MM.1S (cell line): ENCODE data around the gene NFATC1.

ENCODE experiments used
- DNase-seq: peaks from one replicate; pipeline ENCODE4 v3.0.0-alpha.2; 2015
- H2AFZ ChIP-seq: fragments of 300-600 bp; sonication (generic); 2 replicates; pipeline ENCODE4 v1.6.0; 2016; ENCODE audit warnings: antibody characterized with exemption, low read length
- H3F3A ChIP-seq: fragments of 300-600 bp; sonication (generic); 2 replicates; pipeline ENCODE4 v1.6.1; 2016; ENCODE audit warnings: mild to moderate bottlenecking, antibody characterized with exemption, low read length, moderate library complexity, mixed read lengths; ENCODE audit not compliant: insufficient read depth
- H3K27ac ChIP-seq: fragments of 300-600 bp; sonication (generic); 2 replicates; pipeline ENCODE4 v1.5.1; 2016; ENCODE audit warnings: mild to moderate bottlenecking, low read length
- H3K27me3 ChIP-seq: fragments of 300-600 bp; sonication (generic); replicated peaks from 2 replicates; pipeline ENCODE4 v1.6.0; 2016; ENCODE audit warnings: low read length; ENCODE audit not compliant: insufficient read depth
- H3K36me3 ChIP-seq: fragments of 300-600 bp; sonication (generic); replicated peaks from 2 replicates; pipeline ENCODE4 v1.6.1; 2016; ENCODE audit warnings: mild to moderate bottlenecking, low read length, mixed read lengths; ENCODE audit not compliant: insufficient read depth
- H3K4me1 ChIP-seq: fragments of 300-600 bp; sonication (generic); 2 replicates; pipeline ENCODE4 v1.6.1; 2016; ENCODE audit warnings: low read length, mixed read lengths
- H3K4me2 ChIP-seq: fragments of 300-600 bp; sonication (generic); 2 replicates; pipeline ENCODE4 v1.6.0; 2016; ENCODE audit warnings: low read depth, low read length
- H3K4me3 ChIP-seq: fragments of 300-600 bp; sonication (generic); 2 replicates; pipeline ENCODE4 v1.5.1; 2016; ENCODE audit warnings: low read length, mixed read lengths
- H3K79me2 ChIP-seq: fragments of 300-600 bp; sonication (generic); 2 replicates; pipeline ENCODE4 v1.6.1; 2016; ENCODE audit warnings: mixed run types, low read length, mixed read lengths
- H3K9ac ChIP-seq: fragments of 300-600 bp; sonication (generic); 2 replicates; pipeline ENCODE4 v1.6.1; 2016; ENCODE audit warnings: low read length, mixed read lengths
- H3K9me2 ChIP-seq: fragments of 300-600 bp; sonication (generic); replicated peaks from 2 replicates; pipeline ENCODE4 v1.6.1; 2016; ENCODE audit warnings: mild to moderate bottlenecking, low read length, mixed read lengths; ENCODE audit not compliant: insufficient read depth
- H3K9me3 ChIP-seq: fragments of 300-600 bp; sonication (generic); replicated peaks from 2 replicates; pipeline ENCODE4 v1.6.1; 2016; ENCODE audit warnings: mild to moderate bottlenecking, low read length, mixed read lengths; ENCODE audit not compliant: insufficient read depth
- H4K20me1 ChIP-seq: fragments of 300-600 bp; sonication (generic); 2 replicates; pipeline ENCODE4 v1.6.1; 2016; ENCODE audit warnings: mild to moderate bottlenecking, low read length, moderate library complexity, mixed read lengths; ENCODE audit not compliant: insufficient read depth
- EZH2 ChIP-seq: fragments of 300-600 bp; sonication (generic); optimal IDR thresholded peaks from 2 replicates; pipeline ENCODE3; 2017; ENCODE audit warnings: low read depth, mild to moderate bottlenecking, antibody characterized with exemption, low read length, mixed read lengths
- EZH2phosphoT487 ChIP-seq: fragments of 300-600 bp; sonication (generic); IDR thresholded peaks from 2 replicates; pipeline ENCODE4 v1.6.1; 2018; ENCODE audit warnings: antibody characterized with exemption, low read length
- TF ChIP-seq, protein P1 (sequence below): fragments of 300-600 bp; sonication (generic); IDR thresholded peaks from 2 replicates; pipeline ENCODE4 v1.5.1; 2016; ENCODE audit warnings: antibody characterized with exemption, low read length, mixed read lengths

The NFATC1 gene

DNA sequence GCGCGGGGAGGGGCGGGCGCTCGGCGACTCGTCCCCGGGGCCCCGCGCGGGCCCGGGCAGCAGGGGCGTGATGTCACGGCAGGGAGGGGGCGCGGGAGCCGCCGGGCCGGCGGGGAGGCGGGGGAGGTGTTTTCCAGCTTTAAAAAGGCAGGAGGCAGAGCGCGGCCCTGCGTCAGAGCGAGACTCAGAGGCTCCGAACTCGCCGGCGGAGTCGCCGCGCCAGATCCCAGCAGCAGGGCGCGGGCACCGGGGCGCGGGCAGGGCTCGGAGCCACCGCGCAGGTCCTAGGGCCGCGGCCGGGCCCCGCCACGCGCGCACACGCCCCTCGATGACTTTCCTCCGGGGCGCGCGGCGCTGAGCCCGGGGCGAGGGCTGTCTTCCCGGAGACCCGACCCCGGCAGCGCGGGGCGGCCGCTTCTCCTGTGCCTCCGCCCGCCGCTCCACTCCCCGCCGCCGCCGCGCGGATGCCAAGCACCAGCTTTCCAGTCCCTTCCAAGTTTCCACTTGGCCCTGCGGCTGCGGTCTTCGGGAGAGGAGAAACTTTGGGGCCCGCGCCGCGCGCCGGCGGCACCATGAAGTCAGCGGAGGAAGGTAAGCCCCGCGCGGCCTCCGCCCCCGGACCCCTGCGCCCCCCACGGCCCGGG, at the start of gene NFATC1:
Gene NFATC1, plus strand, starts transcription at position 170 of the 644 bp plus-strand sequence. Its CDS starts 295 bp downstream, at position 465.
- Histone ChIP-seq H3K9me3 (no peaks in the 10 kb centered on the region), H4K20me1 (no peaks in the 10 kb centered on the region), H3K27ac (no peak within 1 kb of the TSS; the same call in 1 of the 2 replicates), H3K79me2 (no peaks in the 10 kb centered on the region), H3K27me3 (peaks cover 4% of the 10 kb centered on the region; the same call in 1 of the 2 replicates), H3K9me2 (no peaks in the 10 kb centered on the region), H3K4me1 (no peaks in the 10 kb centered on the region), H3F3A (no peaks in the 10 kb centered on the region), H3K4me3 (peak within 1 kb of the TSS; percentile 31; the same call in 1 of the 2 replicates), H3K36me3 (no peaks in the 10 kb centered on the region), H3K9ac (no peak within 1 kb of the TSS), H2AFZ (peak within 1 kb of the TSS; percentile 53; the same call in 1 of the 2 replicates), H3K4me2 (peak within 1 kb of the TSS; percentile 69; the same call in 1 of the 2 replicates)
- TF ChIP-seq EZH2phosphoT487 (no peak), EZH2 (no peak)
- TF ChIP-seq, protein P1, sequence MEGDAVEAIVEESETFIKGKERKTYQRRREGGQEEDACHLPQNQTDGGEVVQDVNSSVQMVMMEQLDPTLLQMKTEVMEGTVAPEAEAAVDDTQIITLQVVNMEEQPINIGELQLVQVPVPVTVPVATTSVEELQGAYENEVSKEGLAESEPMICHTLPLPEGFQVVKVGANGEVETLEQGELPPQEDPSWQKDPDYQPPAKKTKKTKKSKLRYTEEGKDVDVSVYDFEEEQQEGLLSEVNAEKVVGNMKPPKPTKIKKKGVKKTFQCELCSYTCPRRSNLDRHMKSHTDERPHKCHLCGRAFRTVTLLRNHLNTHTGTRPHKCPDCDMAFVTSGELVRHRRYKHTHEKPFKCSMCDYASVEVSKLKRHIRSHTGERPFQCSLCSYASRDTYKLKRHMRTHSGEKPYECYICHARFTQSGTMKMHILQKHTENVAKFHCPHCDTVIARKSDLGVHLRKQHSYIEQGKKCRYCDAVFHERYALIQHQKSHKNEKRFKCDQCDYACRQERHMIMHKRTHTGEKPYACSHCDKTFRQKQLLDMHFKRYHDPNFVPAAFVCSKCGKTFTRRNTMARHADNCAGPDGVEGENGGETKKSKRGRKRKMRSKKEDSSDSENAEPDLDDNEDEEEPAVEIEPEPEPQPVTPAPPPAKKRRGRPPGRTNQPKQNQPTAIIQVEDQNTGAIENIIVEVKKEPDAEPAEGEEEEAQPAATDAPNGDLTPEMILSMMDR: no peak
- DNase-seq: no peak

DNA sequence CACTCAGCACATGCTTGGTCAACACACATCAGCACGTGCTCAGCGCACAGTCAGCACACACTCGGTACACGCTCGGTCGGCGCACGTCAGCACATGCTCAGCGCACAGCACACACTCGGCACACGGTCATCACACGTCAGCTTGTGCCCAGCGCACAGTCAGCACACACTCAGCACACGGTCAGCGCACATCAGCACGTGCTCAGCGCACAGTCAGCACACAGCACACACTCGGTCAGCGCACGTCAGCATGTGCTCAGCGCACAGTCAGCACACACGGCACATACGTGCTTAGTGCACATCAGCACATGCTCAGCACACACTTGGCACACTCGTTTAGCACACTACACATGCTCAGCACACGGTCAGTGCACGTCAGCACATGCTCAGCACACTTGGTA, 49.7 kb upstream of the NFATC1 start:
- no peak overlapping the region for H3K4me2 ChIP-seq

DNA sequence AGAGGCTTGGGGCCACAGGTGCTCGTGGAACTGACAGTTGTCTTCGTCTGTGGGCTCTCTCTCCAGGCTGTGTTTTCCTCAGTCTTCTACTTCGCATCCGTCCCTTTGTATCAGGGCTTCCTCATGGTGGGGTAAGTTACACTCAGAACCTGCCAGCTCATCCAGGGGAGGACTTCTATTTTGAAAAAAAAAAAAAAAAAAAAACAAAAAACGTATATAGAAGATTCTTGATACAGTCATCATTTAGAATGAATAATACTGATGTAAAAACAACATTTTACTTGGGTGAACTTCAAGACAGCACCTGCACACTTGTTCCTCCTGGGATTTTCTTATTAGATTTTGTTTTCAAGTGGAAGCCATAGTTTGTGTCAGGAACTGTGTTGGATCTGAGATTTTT, 47.7 kb upstream of the NFATC1 start:
- H3K9me2 ChIP-seq: no peaks in the 10 kb centered on the region
- H3K4me3 ChIP-seq: no peak overlapping the region
- no peaks in the 10 kb centered on the region for H3K9me3 ChIP-seq
- H3F3A ChIP-seq: no peaks in the 10 kb centered on the region
- no peak for TF ChIP-seq EZH2
- TF ChIP-seq EZH2phosphoT487: no peak
- no peak for DNase-seq
- no peak overlapping the region for H3K9ac ChIP-seq
- no peak overlapping the region for H2AFZ ChIP-seq
- no peak overlapping the region for H3K4me2 ChIP-seq
- no peaks in the 10 kb centered on the region for H4K20me1 ChIP-seq
- H3K4me1 ChIP-seq: no peaks in the 10 kb centered on the region
- H3K36me3 ChIP-seq: peaks cover 9% of the 10 kb centered on the region; the same call in 1 of the 2 replicates
- H3K27ac ChIP-seq: no peak overlapping the region
- H3K79me2 ChIP-seq: no peaks in the 10 kb centered on the region
- H3K27me3 ChIP-seq: no peaks in the 10 kb centered on the region

More for the DNA sequence above, 49.7 kb upstream of the NFATC1 start:
- no peak overlapping the region for H3K9ac ChIP-seq
- H2AFZ ChIP-seq: no peak overlapping the region
- H4K20me1 ChIP-seq: no peaks in the 10 kb centered on the region
- DNase-seq: no peak
- no peaks in the 10 kb centered on the region for H3K27me3 ChIP-seq
- H3F3A ChIP-seq: no peaks in the 10 kb centered on the region
- no peak overlapping the region for H3K4me3 ChIP-seq
- H3K36me3 ChIP-seq: peaks cover 9% of the 10 kb centered on the region; the same call in 1 of the 2 replicates
- no peaks in the 10 kb centered on the region for H3K79me2 ChIP-seq
- no peaks in the 10 kb centered on the region for H3K4me1 ChIP-seq
- H3K9me3 ChIP-seq: no peaks in the 10 kb centered on the region
- no peak overlapping the region for H3K27ac ChIP-seq
- no peaks in the 10 kb centered on the region for H3K9me2 ChIP-seq
- TF ChIP-seq, protein P1: no peak
- TF ChIP-seq EZH2phosphoT487: no peak
- TF ChIP-seq EZH2: no peak

DNA sequence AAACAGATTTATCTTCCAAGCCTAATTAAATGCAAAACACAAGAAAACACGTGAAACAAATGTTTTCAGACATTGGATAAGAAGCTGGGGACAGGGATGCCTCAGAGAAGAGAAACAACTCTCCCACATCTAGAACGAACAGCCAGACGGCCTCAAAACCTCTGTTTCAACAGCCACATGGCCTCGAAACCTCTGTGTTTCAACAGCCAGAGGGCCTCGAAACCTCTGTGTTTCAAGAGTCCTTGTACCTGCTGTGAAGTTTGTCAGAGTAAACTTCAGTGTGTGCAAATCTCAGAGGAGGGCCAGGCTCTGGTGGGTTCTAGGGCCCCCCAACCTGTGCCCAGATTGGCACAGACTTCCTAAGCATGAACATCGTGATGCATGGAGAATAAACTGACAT, 43.3 kb upstream of the NFATC1 start:
- Histone ChIP-seq H3K4me1 (no peaks in the 10 kb centered on the region), H2AFZ (no peak overlapping the region), H3K27me3 (no peaks in the 10 kb centered on the region), H3K27ac (no peak overlapping the region), H4K20me1 (no peaks in the 10 kb centered on the region), H3K9me3 (no peaks in the 10 kb centered on the region), H3K4me3 (no peak overlapping the region), H3K36me3 (no peaks in the 10 kb centered on the region), H3F3A (no peaks in the 10 kb centered on the region), H3K9me2 (no peaks in the 10 kb centered on the region), H3K4me2 (no peak overlapping the region), H3K79me2 (no peaks in the 10 kb centered on the region), H3K9ac (no peak overlapping the region)
- no peak for TF ChIP-seq EZH2phosphoT487
- no peak for DNase-seq
